GM12872 (cell line): Measurements from ENCODE around the gene GNL2.

Experiments used
- CTCF ChIP-seq: IDR thresholded peaks from 3 replicates; pipeline ENCODE4 v1.5.1; 2011; ENCODE audit warnings: low read depth, mild to moderate bottlenecking, low read length, moderate library complexity; ENCODE audit not compliant: insufficient read depth

GNL2 gene

DNA sequence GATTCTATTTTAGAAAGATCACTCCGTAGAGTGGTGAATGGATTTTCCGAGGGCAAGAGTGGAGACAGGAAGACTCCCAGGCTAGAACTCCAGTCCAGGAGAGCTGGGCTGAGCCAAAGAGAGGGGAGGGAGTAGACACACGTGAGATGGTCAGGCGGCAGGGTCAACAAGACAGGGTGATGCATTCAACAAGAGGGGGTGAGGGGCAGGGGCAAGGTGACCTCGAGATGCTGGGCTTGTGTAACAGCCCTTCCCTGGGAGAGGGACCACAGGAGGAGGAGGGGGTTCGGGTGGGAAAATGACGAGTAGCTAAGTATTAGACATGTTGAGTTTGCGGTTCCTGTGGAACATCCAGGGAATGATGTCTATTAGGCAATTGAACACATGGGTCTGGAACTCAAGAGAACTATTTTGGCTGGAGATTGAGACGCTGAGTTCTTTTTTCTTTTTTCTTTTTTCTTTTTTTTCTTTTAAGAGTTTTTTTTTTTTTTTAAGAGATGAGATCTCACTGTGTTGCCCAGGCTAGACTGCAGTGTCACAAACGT lies 25.7 kb upstream of the GNL2 start:
- no peak for TF ChIP-seq CTCF

DNA sequence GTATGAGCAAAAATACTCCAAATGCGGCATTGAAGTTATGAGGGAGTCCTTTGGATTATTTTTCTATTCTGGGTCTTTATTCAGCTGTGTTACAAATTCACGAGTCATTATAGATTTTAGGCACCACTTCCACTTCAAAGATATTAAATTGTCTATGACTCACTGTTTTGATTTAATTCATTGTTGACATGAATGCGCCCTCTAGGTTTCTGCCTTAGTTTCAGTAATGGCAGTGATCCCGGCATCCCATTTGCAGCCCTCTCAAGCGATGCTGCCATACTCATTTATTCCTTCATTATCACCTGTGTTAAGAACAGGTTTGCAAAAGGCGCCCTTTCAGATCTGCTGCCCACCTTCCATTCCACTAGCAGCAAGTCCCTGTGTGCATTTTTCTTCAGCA lies 25.0 kb upstream of the GNL2 start:
- no peak for TF ChIP-seq CTCF

DNA sequence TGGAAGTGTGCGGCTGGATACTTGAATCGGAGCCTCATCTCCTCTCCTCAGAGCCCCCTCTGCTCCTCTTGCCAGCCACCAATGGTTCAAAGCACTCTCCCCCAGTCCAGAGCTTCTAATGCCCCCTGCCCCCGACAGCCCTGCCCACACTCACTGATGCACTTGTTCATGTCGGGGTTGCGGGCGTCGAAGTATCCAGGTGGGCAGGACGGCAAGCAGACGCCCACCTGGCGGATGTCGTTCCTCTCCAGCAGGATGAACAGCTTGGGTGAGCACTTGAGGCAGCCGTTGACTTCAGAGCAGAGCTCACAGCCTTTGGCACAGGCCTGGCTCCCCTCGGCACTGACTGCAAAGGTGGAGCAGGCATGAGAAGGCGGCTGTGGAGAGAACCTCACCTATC lies 20.6 kb upstream of the GNL2 start:
- no peak for TF ChIP-seq CTCF

DNA sequence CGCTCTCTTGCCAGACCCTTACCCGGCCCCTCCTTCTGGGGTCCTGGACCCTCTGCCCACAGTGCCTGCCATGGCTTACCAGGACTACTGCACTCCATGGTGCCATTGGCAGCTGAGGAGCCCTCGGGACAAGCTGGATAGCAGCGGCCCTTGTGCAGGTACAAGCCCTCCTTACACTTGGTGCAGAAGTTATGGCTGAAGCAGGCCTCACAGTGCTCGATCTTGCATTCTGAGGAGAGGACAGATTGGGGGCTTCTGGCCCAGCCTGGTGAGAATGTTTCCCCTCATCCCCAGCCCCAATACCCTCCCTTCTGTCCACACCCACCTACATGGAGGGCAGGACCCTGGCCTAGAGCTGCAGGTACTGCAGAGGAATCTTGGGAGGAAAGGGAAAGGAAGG lies 18.4 kb upstream of the GNL2 start:
- TF ChIP-seq CTCF = no peak

DNA sequence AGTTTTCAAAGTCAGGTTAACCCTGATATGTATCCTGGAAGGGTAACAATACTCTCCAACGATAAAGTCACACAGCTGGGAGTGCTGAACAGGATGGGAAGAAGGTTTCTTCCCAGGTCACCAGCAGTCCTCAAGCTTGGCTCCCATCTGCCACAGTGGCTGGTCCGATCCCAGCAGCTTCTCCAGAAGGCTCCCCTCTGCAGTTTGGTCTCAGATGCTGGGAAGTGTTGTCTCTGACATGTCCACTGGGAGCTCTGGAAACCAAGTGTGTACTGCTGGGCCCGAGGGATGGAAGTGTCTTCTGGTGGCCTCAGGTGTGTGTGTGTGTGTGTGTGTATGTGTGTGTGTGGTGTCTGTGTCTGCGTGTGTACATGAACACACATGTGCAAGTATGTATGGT lies 16.4 kb upstream of the GNL2 start:
- no peak for TF ChIP-seq CTCF

GRCh38 chr1:37609994-37610393 lies 14.3 kb upstream of the GNL2 start:
- TF ChIP-seq CTCF = no peak

GRCh38 chr1:37609002-37609401 lies 13.3 kb upstream of the GNL2 start:
- TF ChIP-seq CTCF = no peak
